ENCODE data around the gene IL22RA2. TPM values are rescaled to one million over a fixed set of nuclear protein-coding genes. Genes with fewer than 3 reads are reported as not detected.

Gene IL22RA2
- total RNA-seq, 4 donors from 2014 or later: not detected

DNA sequence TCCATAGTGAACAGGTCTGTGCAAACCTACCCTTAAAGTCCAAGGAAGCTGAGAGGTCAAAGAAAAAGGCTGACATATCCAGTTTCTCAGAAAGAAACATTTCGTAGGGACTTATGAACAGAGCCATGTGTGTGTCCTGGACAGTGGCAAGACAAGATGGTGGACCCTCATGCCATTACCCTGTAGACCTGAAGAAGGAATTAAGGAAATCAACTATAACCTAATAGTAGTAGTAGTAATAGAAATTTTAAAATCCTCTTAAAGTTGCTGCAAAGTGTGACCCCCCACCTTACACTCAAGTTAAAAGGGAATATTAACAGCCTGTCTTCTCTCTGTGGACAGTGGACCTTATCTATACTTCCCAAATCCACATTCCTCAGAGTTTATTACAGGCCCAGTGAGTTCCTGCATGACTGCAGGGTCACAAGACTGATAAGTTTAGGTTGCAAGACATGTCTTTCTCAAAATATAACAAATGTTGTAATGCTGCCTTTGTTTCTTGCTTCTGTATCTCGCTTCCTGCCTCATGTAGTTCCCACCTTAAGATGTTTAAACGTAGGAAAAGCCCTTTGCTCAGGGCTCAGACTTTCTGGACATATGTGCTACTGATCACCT lies 10.6 kb downstream of the IL22RA2 start:
- H3K27ac ChIP-seq (replicated peaks in 1 of 4): no peak overlapping the region
- 78% methylated on average over 3 of the region's 3 CpGs for WGBS
- TF ChIP-seq POLR2AphosphoS5 (IDR thresholded peaks at IDR 0.05) (no peak), EP300 (IDR thresholded peaks at IDR 0.05) (no peak), POLR2A (IDR thresholded peaks at IDR 0.05; ENCODE audit: low read depth) (no peak), CTCF (IDR thresholded peaks at IDR 0.05) (no peak)

DNA sequence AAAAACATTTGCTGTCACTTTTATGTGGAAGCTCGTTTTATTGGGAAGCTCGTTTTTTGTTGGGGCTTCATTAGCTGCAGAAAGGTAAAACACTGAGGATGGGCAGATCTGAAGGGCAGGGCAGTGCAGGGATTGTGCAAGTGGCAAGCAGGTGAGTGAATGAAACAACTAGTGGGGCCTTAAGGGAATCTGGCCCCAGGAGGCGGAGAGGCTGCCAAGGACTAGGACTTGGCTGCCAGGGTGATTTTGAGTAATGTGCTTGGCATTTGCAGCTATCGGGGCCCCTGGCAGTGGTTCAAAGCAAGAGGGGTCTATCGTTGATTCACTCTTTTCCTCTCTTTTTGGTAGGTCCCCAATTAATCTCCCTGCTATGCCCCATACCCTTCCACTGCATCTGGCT lies 11.5 kb downstream of the IL22RA2 start:
- Histone ChIP-seq H3K36me3 (no peaks in the 10 kb centered on the region), H3K4me3 (no peak overlapping the region), H3K9me3 (no peaks in the 10 kb centered on the region), H3K27ac (replicated peaks in 1 of 4) (no peak overlapping the region), H3K4me1 (peaks cover 0 to 7% (median 0%) of the 10 kb centered on the region in 4 donors), H3K27me3 (no peaks in the 10 kb centered on the region)
- TF ChIP-seq CTCF (IDR thresholded peaks at IDR 0.05) (no peak), EP300 (IDR thresholded peaks at IDR 0.05) (no peak), POLR2AphosphoS5 (IDR thresholded peaks at IDR 0.05) (no peak), POLR2A (IDR thresholded peaks at IDR 0.05; ENCODE audit: low read depth) (no peak)
- 66% methylated on average over 5 of the region's 5 CpGs for WGBS
- intact Hi-C loops (cut with DNase I): no loop called here
- DNase-seq (ENCODE audit: extremely low spot score): no peak

More for the DNA sequence above, 10.6 kb downstream of the IL22RA2 start:
- intact Hi-C loops (cut with DNase I): no loop called here
- Histone ChIP-seq H3K4me3 (no peak overlapping the region), H3K27me3 (no peaks in the 10 kb centered on the region), H3K4me1 (no peaks in the 10 kb centered on the region), H3K36me3 (no peaks in the 10 kb centered on the region), H3K9me3 (no peaks in the 10 kb centered on the region)
- no peak for DNase-seq (ENCODE audit: extremely low spot score)

DNA sequence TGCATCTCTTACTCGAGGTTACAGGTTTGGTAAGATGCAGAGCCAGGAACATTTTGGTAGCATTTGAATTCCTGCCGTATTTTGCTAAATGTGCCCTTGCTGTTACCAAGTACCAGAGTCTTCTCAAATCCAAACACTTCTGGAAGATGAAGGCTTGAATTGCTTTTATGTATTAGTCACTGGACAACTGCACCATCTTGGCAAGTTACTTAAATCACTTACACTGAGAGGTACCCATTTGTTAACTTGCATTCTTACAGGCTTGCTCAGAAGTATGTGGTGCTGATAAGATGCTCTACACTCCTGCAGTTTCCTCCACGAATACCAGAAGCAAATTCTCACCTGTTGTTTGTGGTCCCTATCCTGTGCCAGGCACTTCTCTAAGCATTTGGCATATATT lies 12.7 kb downstream of the IL22RA2 start:
- WGBS: 70% methylated on average over 3 of the region's 3 CpGs
- H3K4me3 ChIP-seq: no peak overlapping the region
- DNase-seq (ENCODE audit: extremely low spot score): no peak
- H3K36me3 ChIP-seq: no peaks in the 10 kb centered on the region
- intact Hi-C loops (cut with DNase I): no loop called here
- no peaks in the 10 kb centered on the region for H3K9me3 ChIP-seq
- no peak overlapping the region for H3K27ac ChIP-seq (replicated peaks in 1 of 4)
- H3K4me1 ChIP-seq: peaks cover 0 to 7% (median 0%) of the 10 kb centered on the region in 4 donors
- no peaks in the 10 kb centered on the region for H3K27me3 ChIP-seq
- TF ChIP-seq EP300 (IDR thresholded peaks at IDR 0.05) (no peak), POLR2A (IDR thresholded peaks at IDR 0.05; ENCODE audit: low read depth) (no peak), CTCF (IDR thresholded peaks at IDR 0.05) (no peak), POLR2AphosphoS5 (IDR thresholded peaks at IDR 0.05) (no peak)

DNA sequence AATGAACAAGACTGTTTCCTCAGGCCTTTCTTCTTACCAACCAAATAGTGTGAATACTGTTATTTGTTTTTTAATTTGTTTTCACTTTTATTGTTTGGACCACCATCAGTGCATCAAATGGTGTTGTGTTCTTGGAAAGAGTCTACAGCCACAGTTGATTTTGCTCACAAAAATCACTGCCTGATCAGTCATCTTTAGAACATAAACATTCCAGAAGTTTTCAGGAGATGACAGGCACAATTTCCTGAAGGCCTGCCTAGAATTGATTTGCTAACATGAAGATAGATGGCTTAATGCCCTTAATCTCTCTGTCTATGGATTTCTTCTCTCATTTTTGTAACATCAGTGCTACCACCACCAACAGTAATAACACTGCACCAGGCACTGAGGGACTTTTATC lies 13.5 kb downstream of the IL22RA2 start:
- Histone ChIP-seq H3K27ac (replicated peaks in 1 of 4) (no peak overlapping the region), H3K36me3 (no peaks in the 10 kb centered on the region), H3K4me1 (peaks cover 0 to 7% (median 0%) of the 10 kb centered on the region in 4 donors), H3K27me3 (no peaks in the 10 kb centered on the region), H3K4me3 (no peak overlapping the region), H3K9me3 (no peaks in the 10 kb centered on the region)
- no peak for DNase-seq (ENCODE audit: extremely low spot score)
- TF ChIP-seq POLR2A (IDR thresholded peaks at IDR 0.05; ENCODE audit: low read depth): no peak
- no peak for TF ChIP-seq EP300 (IDR thresholded peaks at IDR 0.05)
- no peak for TF ChIP-seq POLR2AphosphoS5 (IDR thresholded peaks at IDR 0.05)
- no peak for TF ChIP-seq CTCF (IDR thresholded peaks at IDR 0.05)
- intact Hi-C loops (cut with DNase I): no loop called here

- 49% methylated on average over 4 of the region's 4 CpGs for WGBS
- no peak overlapping the region for H3K27ac ChIP-seq (replicated peaks in 1 of 4)
- H3K9me3 ChIP-seq: no peaks in the 10 kb centered on the region
- intact Hi-C loops (cut with DNase I): no loop called here
- H3K4me3 ChIP-seq: no peak overlapping the region
- H3K27me3 ChIP-seq: no peaks in the 10 kb centered on the region
- H3K4me1 ChIP-seq: peaks cover 0 to 7% (median 0%) of the 10 kb centered on the region in 4 donors
- no peaks in the 10 kb centered on the region for H3K36me3 ChIP-seq
- no peak for DNase-seq (ENCODE audit: extremely low spot score)
- TF ChIP-seq POLR2A (IDR thresholded peaks at IDR 0.05; ENCODE audit: low read depth) (no peak), POLR2AphosphoS5 (IDR thresholded peaks at IDR 0.05) (no peak)
Measured at GRCh38 chr6:137157601-137158000, 15.8 kb downstream of the IL22RA2 start.
